GM18519 (cell line): Measurements from ENCODE around the gene LRRC14B.
A peak's percentile ranks its signal among the peaks of the same experiment; 100 is the strongest.
"Not testable (repeated sequence)": the region's sequence is repeated elsewhere in the genome, so short reads cannot be mapped to it uniquely, and the experiment has no call there.

Source experiments
- ATAC-seq: cut with Tn5 transposase; IDR thresholded peaks from one replicate; pipeline ENCODE4 v1.9.1; 2021; ENCODE audit warnings: mild to moderate bottlenecking, moderate library complexity; ENCODE audit not compliant: unreplicated experiment, low FRiP score

LRRC14B gene

DNA sequence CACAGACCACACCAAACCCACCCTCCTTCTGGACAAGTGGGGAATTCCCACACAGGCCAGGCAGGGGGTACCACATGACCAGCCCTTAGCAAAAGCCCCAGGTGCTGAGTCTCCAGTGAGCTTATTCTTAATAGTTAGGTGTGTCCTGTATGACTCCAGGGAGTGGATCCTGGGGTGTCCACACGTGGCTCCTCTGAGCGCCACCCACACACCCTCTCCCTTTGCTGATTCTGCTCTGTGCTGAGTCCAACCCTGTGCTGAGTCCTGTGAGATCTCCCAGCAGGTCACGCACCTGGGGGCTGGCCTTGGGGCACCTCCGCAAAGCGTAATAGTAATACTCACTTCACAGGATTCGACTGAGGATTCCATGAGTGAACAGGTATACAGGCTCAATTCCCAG lies 12.7 kb downstream of the LRRC14B start:
- ATAC-seq = no peak

DNA sequence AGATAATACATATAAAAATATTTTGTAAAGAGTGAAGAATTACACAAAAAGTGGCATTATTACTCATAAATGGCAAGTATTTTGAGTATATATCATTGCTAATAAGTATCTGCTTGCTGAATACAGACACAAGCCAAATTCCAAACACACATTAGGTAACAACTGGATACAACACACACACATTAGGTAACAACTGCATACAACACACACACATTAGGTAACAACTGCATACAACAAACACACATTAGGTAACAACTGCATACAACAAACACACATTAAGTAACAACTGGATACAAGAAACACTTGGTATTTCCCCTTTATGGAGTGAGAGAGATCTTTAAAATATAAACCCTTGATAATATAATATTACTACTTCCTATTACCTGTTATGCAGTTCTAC lies 13.2 kb downstream of the LRRC14B start:
- ATAC-seq = no peak

GRCh38 chr5:204966-205670 lies 13.8 kb downstream of the LRRC14B start:
- ATAC-seq = no peak

DNA sequence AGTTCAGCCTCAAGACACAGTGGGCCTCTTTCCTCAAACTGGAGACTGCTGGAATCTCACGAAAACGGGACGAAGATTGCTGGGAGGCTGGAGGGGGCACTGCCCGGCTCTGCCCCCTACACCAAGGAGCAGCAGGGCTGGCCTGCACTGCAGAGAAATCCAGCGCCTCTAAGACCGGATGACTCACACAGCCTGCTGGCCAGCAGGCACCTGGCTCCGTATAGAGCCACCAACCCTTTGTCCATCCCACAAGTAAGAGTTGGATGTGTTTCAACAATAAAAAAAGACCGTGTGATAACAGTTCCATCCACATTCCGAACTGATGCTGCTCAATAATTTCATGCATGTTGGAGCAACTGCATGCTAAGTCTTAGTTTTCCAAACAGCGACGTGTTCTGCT lies 15.1 kb downstream of the LRRC14B start:
- no peak for ATAC-seq

DNA sequence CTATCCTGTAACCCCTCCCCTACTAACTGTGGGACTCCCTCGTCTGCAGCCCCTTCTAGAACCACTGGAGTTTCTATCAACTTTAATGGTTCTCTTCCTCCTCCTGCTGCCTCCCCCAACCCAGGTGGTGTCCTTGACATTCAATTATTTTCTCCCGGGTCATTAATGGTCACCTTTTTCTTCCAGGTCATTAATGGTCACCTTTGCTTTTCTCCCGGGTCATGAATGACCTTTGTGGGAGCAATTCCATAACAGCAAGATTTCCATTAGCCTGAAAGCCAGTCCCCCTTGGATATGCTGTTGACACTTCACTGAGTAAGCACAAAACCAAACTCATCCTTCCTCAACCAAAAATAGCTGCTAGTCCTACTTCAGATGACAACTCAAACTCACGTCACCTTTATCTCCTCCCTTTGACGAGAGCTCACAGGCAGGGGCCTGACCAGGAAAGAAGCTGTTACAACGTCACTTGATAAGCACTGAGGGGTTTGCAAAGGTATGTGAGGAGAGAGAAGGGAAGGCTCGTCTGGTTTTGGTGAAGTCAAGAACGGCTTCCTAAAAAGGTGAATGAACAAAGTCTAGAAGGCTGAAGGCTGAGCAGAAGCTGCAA lies 15.7 kb downstream of the LRRC14B start:
- no peak for ATAC-seq

DNA sequence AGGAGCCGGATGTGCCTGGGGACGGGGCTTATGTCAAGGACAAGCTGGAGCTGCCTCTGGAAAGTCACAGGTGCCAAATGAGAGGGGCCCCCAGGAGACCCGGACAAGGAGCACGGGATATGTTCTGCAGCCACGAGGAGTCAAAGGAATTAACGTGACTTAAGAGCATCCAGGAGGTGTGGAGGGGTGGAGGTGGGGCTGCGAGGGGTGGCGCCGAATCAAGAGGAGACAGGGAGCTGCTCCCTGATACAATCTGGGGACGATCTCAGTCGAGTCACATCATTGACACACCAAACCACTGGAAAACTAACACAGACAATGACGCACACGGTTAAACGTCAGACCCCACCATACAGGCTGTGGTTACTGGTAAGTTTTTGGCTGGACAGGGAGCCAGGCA lies 16.3 kb downstream of the LRRC14B start:
- ATAC-seq = no peak

DNA sequence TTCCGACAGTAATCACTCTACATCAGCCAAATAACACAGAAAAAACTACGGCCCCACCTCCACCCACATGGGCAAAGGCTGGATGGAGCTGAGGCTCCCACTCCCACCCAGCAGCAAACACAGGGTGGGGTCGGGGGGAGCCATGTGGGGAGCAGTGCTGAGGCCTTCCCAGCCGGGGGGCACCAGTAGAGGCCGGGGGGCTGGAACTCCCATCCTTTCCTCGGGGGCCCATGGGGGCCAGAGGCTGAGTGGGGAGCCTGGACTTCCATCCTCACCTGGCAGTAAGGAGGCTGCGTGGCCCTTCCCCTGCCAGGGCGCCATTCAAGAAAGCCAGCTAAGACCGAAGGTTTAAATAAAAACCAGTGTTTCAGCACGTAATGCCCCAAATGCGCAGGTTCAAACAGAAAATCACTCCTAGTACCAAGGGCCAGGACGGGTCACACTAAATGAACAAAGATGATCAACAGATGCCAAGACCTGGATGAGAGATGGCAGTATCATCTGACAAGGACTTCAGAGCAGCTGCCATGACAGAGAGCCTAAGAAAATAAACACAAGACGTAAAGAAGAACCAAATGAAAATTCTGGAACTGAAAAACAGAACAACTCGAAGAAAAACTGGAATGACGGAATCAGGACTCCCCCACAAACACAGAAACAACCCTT lies 17.3 kb downstream of the LRRC14B start:
- no peak for ATAC-seq

DNA sequence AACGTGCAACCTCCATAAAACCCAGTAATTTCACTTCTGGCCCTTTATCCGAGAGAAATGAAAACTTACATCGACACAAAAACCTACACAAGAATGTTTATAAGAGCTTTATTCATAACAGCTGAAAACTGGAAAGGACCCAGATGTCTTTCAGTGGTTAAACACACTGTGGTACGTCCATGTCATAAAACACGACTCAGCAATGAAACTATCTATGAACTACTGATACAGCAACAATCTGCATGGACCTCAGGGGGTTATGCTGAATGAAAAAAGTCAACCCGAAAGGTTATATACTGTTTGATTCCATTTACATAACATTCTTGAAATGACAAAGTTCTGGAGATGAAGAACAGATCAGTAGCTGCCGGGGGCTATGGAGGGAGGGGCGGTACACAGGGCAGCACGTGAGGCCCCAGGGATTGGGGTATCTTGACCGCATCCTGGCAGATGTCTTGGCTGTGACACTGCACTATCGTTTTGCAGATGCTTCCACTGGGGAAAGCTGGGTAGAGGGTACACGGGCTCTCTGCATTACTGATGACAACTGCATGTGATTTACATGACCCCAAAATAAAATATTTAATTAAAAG lies 22.6 kb downstream of the LRRC14B start:
- ATAC-seq = no peak

GRCh38 chr5:215256-215655 lies 24.0 kb downstream of the LRRC14B start:
- not testable (repeated sequence) for ATAC-seq

GRCh38 chr5:216076-216475 lies 24.8 kb downstream of the LRRC14B start:
- ATAC-seq = not testable (repeated sequence)

- ATAC-seq = peak; percentile 51
These were observed 26.5 kb downstream of the LRRC14B start, which contains the start of the genes CCDC127 and SDHA for GRCh38 chr5:217494-218456. TSS of gene CCDC127 (minus strand) at chr5:218153. CDS start at chr5:216849, 1,304 bp downstream. TSS of gene SDHA (plus strand) at chr5:218320. CDS start at chr5:218356, 36 bp downstream.

DNA sequence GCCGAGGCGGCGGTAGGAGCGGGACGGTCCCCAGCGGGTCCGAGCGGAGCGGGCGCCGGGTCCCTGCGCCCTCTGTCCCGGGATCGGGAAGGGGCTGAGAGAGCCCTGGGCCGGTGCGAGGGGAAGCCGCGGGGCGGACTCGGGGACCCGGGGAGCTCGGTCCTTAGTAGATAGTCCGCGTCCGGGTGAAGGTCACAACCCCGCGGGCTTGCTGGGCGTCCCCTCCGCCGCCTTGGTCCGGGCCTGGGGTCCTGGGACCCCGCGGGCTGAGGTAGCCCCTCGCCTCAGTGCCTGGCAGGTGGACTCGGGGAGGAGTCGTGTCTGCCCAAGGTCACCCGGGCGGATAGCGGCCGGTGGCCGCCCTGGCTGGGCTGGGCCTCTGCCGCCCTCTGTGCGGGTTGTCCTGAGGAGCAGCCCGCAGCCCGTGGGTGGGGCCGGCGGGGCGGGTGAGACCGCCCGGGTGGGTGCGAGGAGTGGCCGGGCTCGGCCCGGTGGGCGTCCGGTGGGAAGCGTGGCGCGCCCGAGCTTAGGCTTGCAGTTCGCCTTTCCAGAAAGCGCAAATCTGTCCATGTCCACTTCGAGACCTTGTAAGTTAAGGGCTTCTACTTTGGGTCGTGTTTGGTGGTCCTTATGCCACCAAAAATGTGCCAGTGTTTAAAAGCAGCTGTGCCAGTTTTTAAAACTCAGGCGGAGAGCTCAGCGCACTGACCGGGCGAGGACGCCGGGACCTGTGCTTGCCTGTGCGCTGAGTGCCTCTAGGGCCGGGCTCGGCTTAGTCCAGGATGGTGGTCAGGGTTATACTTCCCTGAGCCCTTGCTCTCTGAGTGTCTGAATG lies 27.4 kb downstream of the LRRC14B start:
- peak; percentile 14 for ATAC-seq

- no peak for ATAC-seq
These were observed 28.2 kb downstream of the LRRC14B start for GRCh38 chr5:219460-219863.

DNA sequence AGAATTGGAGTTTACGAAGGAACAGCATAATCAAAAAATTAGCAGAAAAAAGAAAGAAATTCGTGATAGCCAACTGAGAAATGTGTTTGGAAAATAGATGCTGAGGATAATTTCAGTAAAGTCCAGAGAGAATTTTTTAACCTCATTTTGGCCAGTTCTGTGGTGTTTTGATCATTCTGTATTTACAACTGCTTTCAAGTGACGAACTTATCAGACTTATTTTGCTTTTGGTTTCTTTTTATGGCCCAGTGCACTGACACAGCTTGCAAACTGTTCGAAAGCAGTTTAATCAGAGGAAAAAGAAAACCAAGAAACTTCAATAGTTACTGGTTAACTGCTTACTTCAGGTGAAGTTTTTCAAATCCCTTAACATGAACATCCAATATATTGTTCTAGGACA lies 28.7 kb downstream of the LRRC14B start:
- ATAC-seq = no peak

GRCh38 chr5:222951-223715 lies 31.8 kb downstream of the LRRC14B start:
- not testable (repeated sequence) for ATAC-seq

GRCh38 chr5:223791-224190 lies 32.5 kb downstream of the LRRC14B start:
- no peak for ATAC-seq

GRCh38 chr5:225334-225733 lies 34.0 kb downstream of the LRRC14B start:
- ATAC-seq = no peak

DNA sequence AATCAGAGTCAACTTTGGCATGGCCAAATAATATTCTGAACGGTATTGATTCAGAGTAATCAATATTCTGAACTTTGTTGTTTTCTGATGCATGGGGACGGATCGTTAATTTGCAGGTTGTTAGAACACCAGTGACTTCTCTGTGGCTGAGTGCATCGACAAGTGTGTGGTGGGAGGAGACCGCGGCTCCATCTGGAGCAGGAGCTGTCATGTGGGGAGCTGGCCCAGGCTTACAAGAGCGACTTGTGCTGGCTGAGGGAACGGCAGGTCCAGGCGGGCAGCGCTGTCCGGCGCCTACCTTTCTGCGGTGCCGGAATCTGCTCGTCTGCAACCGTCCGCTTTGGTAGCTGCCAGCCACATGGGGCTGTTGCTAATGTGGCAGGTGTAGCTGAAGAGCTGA lies 36.1 kb downstream of the LRRC14B start:
- not testable (repeated sequence) for ATAC-seq
